Hippocampal formation (tissue), 2 donors: ENCODE measurements around the gene ITGA7.

ENCODE experiments used
- DNase-seq, 2 donors: peaks; one replicate each; lab custom pipeline; 2025; lab: John Stamatoyannopoulos, UW

The ITGA7 gene

GRCh38 chr12:55736076-55736475, 28.4 kb upstream of the ITGA7 start:
- DNase-seq: no peak

GRCh38 chr12:55734595-55734994, 26.9 kb upstream of the ITGA7 start:
- DNase-seq: no peak

- no peak for DNase-seq
Observed at GRCh38 chr12:55733858-55734257, 26.2 kb upstream of the ITGA7 start.

GRCh38 chr12:55733021-55733555, 25.4 kb upstream of the ITGA7 start:
- DNase-seq: no peak

GRCh38 chr12:55732288-55732687, 24.6 kb upstream of the ITGA7 start:
- DNase-seq: no peak

GRCh38 chr12:55729819-55730818, 22.4 kb upstream of the ITGA7 start:
- DNase-seq: peak; percentile 65 to 73

- DNase-seq: peak; percentile 86 to 89
Observed at GRCh38 chr12:55728939-55729818, 21.5 kb upstream of the ITGA7 start, which contains the start of gene CD63. Gene CD63, minus strand, starts transcription at chr12:55729009. Its CDS starts 668 bp downstream, at chr12:55728341.

GRCh38 chr12:55728186-55728938, 20.7 kb upstream of the ITGA7 start:
- peak; percentile 57 to 59 for DNase-seq

GRCh38 chr12:55727643-55728185, 20.0 kb upstream of the ITGA7 start:
- DNase-seq: no peak

GRCh38 chr12:55726971-55727370, 19.3 kb upstream of the ITGA7 start:
- DNase-seq: no peak

- DNase-seq: no peak
Observed at GRCh38 chr12:55725556-55725955, 17.9 kb upstream of the ITGA7 start.

GRCh38 chr12:55724940-55725309, 17.2 kb upstream of the ITGA7 start:
- DNase-seq: no peak

GRCh38 chr12:55724226-55724939, 16.7 kb upstream of the ITGA7 start:
- peak in 1 of 2 donors; percentile 35 for DNase-seq

GRCh38 chr12:55723516-55724225, 16.0 kb upstream of the ITGA7 start:
- no peak for DNase-seq

GRCh38 chr12:55722948-55723347, 15.2 kb upstream of the ITGA7 start:
- DNase-seq: no peak

- no peak for DNase-seq
Observed at GRCh38 chr12:55721601-55722213, 14.0 kb upstream of the ITGA7 start.

- peak; percentile 46 to 53 for DNase-seq
Observed at GRCh38 chr12:55720894-55721444, 13.3 kb upstream of the ITGA7 start.

GRCh38 chr12:55720071-55720564, 12.4 kb upstream of the ITGA7 start, which contains the start of gene RDH5:
Gene RDH5, plus strand, starts transcription at chr12:55720393. Its CDS starts 792 bp downstream, at chr12:55721185.
- DNase-seq: peak in 1 of 2 donors; percentile 42

GRCh38 chr12:55719371-55719770, 11.7 kb upstream of the ITGA7 start:
- DNase-seq: no peak
